ENCODE measurements around the gene YIPF3.

DNA sequence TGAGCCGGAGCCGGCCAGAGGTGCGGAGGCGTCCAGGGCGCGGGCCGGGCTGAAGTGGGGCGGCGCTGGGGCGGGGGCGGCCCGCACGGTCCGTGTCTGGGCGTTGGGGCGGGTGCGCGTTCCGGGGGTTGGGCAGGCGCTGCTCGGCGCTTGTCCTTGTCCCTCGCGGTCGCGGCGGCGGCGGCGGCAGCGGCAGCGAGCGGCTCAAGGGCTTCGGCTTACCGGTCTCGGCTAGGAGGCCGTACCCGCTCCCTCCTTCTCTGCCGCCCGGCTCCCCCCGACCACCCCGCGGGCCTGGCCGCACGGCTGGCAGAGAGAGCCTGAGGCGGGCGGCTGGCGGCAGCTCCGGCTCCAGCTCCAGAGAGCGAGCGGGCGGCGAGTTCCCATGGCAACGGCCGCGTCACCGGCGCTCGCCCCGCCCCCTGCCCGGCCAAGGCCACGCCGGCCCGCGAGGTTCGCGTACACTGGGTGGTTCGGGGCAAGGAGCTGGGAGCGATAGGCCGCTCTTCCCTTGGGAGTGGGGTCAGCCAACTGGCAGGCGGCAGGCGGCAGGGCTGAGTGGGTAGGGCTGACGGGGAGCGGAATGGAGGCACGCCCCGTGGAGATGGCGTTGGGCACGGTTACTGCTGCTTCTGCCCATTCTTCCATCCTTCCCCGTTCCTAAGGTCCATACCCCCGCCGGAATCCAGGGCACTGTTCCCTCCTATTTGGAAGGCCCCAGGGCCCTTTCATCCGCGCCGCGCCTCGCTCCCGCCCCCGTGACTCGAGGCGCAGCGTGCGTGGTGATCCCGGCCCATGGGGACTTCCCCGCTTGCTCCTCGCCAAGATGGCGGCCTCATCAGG, 6.5 kb downstream of the YIPF3 start, which contains the start of gene LRRC73:
- TF ChIP-seq, protein P1, sequence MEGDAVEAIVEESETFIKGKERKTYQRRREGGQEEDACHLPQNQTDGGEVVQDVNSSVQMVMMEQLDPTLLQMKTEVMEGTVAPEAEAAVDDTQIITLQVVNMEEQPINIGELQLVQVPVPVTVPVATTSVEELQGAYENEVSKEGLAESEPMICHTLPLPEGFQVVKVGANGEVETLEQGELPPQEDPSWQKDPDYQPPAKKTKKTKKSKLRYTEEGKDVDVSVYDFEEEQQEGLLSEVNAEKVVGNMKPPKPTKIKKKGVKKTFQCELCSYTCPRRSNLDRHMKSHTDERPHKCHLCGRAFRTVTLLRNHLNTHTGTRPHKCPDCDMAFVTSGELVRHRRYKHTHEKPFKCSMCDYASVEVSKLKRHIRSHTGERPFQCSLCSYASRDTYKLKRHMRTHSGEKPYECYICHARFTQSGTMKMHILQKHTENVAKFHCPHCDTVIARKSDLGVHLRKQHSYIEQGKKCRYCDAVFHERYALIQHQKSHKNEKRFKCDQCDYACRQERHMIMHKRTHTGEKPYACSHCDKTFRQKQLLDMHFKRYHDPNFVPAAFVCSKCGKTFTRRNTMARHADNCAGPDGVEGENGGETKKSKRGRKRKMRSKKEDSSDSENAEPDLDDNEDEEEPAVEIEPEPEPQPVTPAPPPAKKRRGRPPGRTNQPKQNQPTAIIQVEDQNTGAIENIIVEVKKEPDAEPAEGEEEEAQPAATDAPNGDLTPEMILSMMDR (optimal IDR thresholded peaks at IDR 0.05 in 1 of 3, IDR thresholded peaks at IDR 0.05 in 1 of 3, conservative IDR thresholded peaks at IDR 0.05 in 1 of 3; ENCODE audit: extremely low read depth in 1 of 3, insufficient read depth in 2 of 3, low read length in 3 of 3): no peak
- TF ChIP-seq EZH2 (IDR thresholded peaks at IDR 0.05; ENCODE audit: low read length): no peak
